Dendritic cell treated with granulocyte-macrophage colony-stimulating factor and Interleukin-4, amounts not matched to agents 40 ng/mL and 50 ng/mL, for 4 days (primary cell): ENCODE measurements around the gene HCRTR1.

ENCODE experiments used
- H3K27ac Mint-ChIP-seq: one replicate; pipeline ENCODE4 v1.8.0; 2022; ENCODE audit warnings: mild to moderate bottlenecking, mixed read lengths
- H3K27me3 Mint-ChIP-seq: one replicate; pipeline ENCODE4 v1.8.0; 2022; ENCODE audit warnings: mild to moderate bottlenecking, mixed read lengths
- H3K36me3 Mint-ChIP-seq: one replicate; pipeline ENCODE4 v1.8.0; 2022; ENCODE audit warnings: low read depth, mixed read lengths
- H3K4me1 Mint-ChIP-seq: one replicate; pipeline ENCODE4 v1.8.0; 2022; ENCODE audit warnings: low read depth, mixed read lengths
- H3K4me3 Mint-ChIP-seq: one replicate; pipeline ENCODE4 v1.8.0; 2022; ENCODE audit warnings: mild to moderate bottlenecking, moderate library complexity, mixed read lengths
- H3K9me3 Mint-ChIP-seq: one replicate; pipeline ENCODE4 v1.8.0; 2022; ENCODE audit warnings: mixed read lengths
- intact Hi-C: fragments of 100-400 bp; cut with micrococcal nuclease; formaldehyde crosslinking; loops from one replicate; pipeline ENCODE4 v1.15.0; 2022

HCRTR1 gene

GRCh38 chr1:31576743-31577455 is 40.6 kb upstream of the HCRTR1 start:
- peaks cover 34% of the 10 kb centered on the region for H3K4me1 Mint-ChIP-seq
- no peak overlapping the region for H3K4me3 Mint-ChIP-seq
- no peaks in the 10 kb centered on the region for H3K9me3 Mint-ChIP-seq
- H3K27ac Mint-ChIP-seq = peak overlapping the region; percentile 60
- H3K27me3 Mint-ChIP-seq = peaks cover 16% of the 10 kb centered on the region
- no peaks in the 10 kb centered on the region for H3K36me3 Mint-ChIP-seq
- intact Hi-C loops = no loop called here

DNA sequence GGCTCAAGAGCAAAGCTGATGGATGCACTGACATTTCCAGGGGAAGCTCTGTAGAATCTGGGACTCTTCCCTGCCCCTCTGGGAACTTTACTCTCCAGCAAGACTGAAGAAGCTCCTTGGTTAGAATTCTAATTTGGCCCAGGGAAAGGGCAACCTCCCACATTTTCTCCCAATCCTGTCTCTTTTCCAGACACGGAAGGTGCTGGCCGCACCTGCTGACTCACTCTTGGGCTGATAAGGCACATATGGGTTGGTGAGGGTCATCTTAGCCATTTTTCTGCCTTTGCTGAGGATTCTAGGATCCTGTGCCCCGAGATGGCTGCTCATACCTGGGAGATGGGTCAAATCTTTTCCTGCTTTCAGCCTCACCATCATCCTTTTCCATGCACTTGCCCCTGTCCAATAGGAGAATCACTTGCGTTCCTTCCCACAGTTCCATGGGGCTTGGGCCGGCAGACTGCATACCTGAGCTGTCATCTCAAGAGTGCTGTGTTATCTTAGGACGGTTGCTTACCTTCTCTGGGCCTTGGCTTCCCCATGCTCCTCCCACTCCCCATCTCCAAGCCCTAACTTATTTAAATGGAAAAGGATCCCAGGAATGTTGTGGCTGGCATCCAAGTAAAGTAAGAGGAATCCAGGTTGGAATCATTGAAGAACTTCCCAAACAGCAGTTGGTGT is 39.8 kb upstream of the HCRTR1 start:
- no peaks in the 10 kb centered on the region for H3K36me3 Mint-ChIP-seq
- H3K27ac Mint-ChIP-seq = no peak overlapping the region
- no peaks in the 10 kb centered on the region for H3K9me3 Mint-ChIP-seq
- H3K4me1 Mint-ChIP-seq = peaks cover 32% of the 10 kb centered on the region
- intact Hi-C loops = no loop called here
- no peak overlapping the region for H3K4me3 Mint-ChIP-seq
- peaks cover 15% of the 10 kb centered on the region for H3K27me3 Mint-ChIP-seq

DNA sequence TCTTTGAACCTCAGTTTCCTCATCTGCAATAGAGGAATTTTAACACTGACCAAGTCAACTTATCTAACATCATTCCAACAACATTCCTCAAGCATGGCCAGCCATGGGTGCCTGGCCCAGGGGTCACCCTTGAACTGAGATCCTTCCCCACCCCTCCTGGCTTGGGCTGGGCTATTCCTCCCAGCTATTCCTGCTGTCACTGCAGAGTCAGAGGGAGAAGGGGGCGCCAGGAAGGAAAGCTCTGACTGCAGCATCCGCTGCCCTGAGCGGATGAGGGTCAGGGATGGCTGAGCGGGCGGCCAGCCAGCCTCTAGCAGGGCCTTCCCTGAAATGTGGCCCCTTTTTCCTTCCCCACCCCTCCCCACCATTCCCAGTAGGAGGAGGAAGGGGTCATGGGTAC is 38.1 kb upstream of the HCRTR1 start:
- no peaks in the 10 kb centered on the region for H3K9me3 Mint-ChIP-seq
- H3K4me1 Mint-ChIP-seq = peaks cover 16% of the 10 kb centered on the region
- H3K27ac Mint-ChIP-seq = no peak overlapping the region
- no peak overlapping the region for H3K4me3 Mint-ChIP-seq
- intact Hi-C loops = no loop called here
- peaks cover 8% of the 10 kb centered on the region for H3K27me3 Mint-ChIP-seq
- H3K36me3 Mint-ChIP-seq = no peaks in the 10 kb centered on the region

GRCh38 chr1:31580513-31580870 is 37.0 kb upstream of the HCRTR1 start:
- H3K9me3 Mint-ChIP-seq = no peaks in the 10 kb centered on the region
- no peak overlapping the region for H3K27ac Mint-ChIP-seq
- H3K36me3 Mint-ChIP-seq = no peaks in the 10 kb centered on the region
- peaks cover 11% of the 10 kb centered on the region for H3K4me1 Mint-ChIP-seq
- intact Hi-C loops = no loop called here
- H3K27me3 Mint-ChIP-seq = peaks cover 8% of the 10 kb centered on the region
- no peak overlapping the region for H3K4me3 Mint-ChIP-seq

DNA sequence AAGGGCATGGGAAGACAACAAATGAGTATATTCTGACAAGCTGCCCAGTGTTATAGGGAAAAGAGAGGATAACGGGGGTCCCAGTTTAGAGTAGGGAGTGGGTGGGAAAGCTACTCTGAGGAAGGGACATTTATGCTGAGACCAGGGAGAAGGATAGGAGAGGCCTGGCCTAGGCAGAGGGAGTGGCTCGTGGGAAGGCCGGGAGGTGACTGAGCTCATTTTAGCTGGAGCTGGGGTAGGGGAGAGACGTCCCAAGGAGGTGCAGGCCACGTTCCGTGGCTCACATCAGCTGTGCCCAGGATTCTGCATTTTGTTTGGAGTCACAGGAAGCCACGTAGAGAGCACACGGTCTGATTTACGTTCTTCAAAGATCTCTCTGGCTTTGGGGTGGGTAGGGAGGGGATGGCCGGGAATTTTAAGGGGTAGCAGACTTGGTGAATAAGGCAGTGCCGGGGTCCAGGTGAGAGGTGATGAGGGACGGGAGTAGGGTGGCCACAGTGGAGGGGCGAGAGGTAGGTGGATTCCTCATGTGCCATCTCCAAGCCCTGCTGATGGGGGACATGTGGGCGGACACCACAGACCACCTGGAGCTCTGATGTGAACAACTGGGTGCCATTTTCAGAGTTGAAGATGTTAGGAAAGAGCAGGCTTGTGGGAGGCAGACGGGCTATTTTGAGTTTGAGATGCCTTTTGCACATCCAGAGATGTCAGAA is 36.4 kb upstream of the HCRTR1 start:
- Mint-ChIP-seq H3K27ac (no peak overlapping the region), H3K27me3 (peaks cover 8% of the 10 kb centered on the region), H3K4me1 (peaks cover 8% of the 10 kb centered on the region), H3K36me3 (no peaks in the 10 kb centered on the region), H3K4me3 (no peak overlapping the region), H3K9me3 (no peaks in the 10 kb centered on the region)
- intact Hi-C loops = no loop called here

GRCh38 chr1:31581821-31582810 is 35.4 kb upstream of the HCRTR1 start:
- no peaks in the 10 kb centered on the region for H3K4me1 Mint-ChIP-seq
- peaks cover 8% of the 10 kb centered on the region for H3K27me3 Mint-ChIP-seq
- no peaks in the 10 kb centered on the region for H3K36me3 Mint-ChIP-seq
- H3K4me3 Mint-ChIP-seq = no peak overlapping the region
- intact Hi-C loops = no loop called here
- H3K9me3 Mint-ChIP-seq = no peaks in the 10 kb centered on the region
- H3K27ac Mint-ChIP-seq = no peak overlapping the region

DNA sequence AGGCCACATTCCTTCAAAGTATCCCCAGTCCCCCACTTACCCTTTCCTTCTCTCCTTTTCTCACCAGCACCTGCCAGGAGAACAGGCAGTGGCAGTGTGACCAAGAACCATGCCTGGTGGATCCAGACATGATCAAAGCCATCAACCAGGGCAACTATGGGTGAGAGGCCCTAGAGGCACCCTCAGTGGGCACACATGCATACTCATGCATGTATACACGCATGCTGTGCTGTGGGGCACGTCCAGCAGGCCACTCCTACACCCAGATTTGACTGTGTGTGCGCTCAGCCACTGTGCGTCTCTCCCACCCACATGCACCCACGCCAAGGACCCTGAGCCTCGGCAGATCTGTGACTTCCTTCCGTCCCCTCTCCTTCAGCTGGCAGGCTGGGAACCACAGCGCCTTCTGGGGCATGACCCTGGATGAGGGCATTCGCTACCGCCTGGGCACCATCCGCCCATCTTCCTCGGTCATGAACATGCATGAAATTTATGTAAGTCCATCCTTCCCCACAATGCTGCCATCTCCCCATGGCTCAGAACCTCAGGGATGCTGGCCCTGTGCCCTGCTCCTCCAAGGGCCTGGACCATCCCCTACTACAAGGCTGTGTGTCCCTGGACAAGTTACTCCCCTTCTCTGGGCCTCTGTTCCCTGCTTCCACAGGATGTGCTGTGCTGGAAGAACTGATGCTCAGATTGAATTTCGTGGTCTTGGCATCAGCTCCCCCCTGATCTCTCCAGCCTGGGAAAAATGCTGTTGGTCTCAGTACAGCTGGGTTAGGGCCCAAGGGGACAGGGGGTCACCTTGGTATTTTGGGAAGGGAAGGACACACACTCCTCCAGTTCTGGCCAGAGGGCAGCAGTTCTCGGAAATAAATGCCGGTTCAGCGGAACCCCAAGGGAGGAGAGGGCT is 34.2 kb upstream of the HCRTR1 start:
- intact Hi-C loops = no loop called here
- no peak overlapping the region for H3K4me3 Mint-ChIP-seq
- H3K27ac Mint-ChIP-seq = no peak overlapping the region

DNA sequence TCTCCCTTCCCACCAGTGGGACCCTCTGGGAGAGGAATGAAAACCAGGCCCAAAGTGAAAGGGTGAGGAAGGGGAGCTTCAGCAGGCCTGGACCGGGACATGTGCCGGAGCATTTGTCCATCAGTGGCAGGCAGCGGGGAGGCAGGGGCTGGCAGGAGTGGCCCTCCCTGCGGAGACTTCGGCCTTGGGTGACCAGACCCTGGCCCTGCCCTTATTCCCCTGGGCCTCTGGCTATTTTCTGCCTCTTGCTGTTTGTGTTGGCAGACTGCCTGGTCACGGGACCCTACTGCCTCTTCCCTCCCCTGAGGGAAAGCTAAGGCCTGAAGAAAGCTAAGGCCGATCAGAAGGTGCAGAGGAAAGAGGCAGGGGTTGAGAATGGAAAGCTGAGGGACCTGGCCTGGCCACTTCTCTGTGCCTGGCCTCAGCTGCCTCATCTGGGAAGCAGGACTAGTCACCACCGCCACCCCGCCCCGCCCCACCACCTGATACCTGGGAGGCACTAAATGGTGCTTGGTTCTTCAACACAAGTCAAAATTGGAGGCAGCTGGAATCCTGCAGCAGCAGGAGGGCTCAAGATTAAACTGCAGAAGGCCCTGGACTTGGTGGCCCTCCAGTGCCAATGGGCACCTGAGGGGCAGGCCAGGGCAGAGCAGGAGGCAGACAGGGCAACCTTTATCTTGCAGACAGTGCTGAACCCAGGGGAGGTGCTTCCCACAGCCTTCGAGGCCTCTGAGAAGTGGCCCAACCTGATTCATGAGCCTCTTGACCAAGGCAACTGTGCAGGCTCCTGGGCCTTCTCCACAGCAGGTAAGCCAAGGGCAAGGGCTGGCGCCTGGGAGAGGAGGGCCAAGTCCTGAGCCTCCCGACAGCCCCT is 33.3 kb upstream of the HCRTR1 start:
- Mint-ChIP-seq H3K27me3 (peaks cover 22% of the 10 kb centered on the region), H3K4me3 (no peak overlapping the region), H3K36me3 (no peaks in the 10 kb centered on the region)

More for the DNA sequence above, 34.2 kb upstream of the HCRTR1 start:
- no peaks in the 10 kb centered on the region for H3K36me3 Mint-ChIP-seq
- H3K4me1 Mint-ChIP-seq = peaks cover 5% of the 10 kb centered on the region
- H3K27me3 Mint-ChIP-seq = peaks cover 14% of the 10 kb centered on the region
- H3K9me3 Mint-ChIP-seq = no peaks in the 10 kb centered on the region

GRCh38 chr1:31584869-31585735 is 32.4 kb upstream of the HCRTR1 start:
- H3K4me1 Mint-ChIP-seq = peaks cover 11% of the 10 kb centered on the region
- H3K27me3 Mint-ChIP-seq = peaks cover 29% of the 10 kb centered on the region
- H3K36me3 Mint-ChIP-seq = no peaks in the 10 kb centered on the region
- H3K27ac Mint-ChIP-seq = no peak overlapping the region
- H3K4me3 Mint-ChIP-seq = no peak overlapping the region
- H3K9me3 Mint-ChIP-seq = no peaks in the 10 kb centered on the region
- intact Hi-C loops = no loop called here

More for the DNA sequence above, 33.3 kb upstream of the HCRTR1 start:
- no peak overlapping the region for H3K27ac Mint-ChIP-seq
- H3K9me3 Mint-ChIP-seq = no peaks in the 10 kb centered on the region
- intact Hi-C loops = no loop called here
- peaks cover 9% of the 10 kb centered on the region for H3K4me1 Mint-ChIP-seq

DNA sequence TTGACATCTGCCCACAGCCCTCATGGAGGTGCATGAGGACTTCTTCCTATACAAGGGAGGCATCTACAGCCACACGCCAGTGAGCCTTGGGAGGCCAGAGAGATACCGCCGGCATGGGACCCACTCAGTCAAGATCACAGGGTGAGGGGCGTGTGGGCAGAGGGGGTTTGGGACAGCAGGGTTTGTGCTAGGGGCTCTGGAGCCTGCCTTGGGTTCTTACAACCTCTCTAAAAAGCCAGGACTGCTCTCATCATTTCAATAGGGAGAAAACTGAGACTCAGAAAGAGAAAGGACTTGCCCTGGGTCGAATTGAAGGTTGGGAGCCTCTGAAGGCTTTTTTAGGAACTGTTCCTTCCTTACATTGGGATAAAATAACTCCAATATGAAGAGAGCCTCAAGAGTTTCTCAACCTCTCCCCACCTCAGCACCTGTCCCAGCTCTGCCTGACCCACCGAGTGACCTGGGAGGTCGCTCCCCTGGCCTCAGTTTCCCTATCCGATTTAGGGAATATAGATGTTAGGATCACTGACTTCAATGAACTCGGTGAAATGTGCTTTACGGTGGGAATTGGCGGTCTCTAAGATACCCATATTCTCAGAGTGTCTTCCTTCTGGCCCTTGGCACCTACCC is 31.6 kb upstream of the HCRTR1 start:
- Mint-ChIP-seq H3K4me3 (no peak overlapping the region), H3K27ac (no peak overlapping the region), H3K9me3 (no peaks in the 10 kb centered on the region), H3K36me3 (no peaks in the 10 kb centered on the region), H3K27me3 (peaks cover 33% of the 10 kb centered on the region), H3K4me1 (peaks cover 11% of the 10 kb centered on the region)
- intact Hi-C loops = no loop called here
